Stomach smooth muscle (tissue), 2 donors: ENCODE measurements around the gene PLEKHA6.

ENCODE experiments used
- H3K27ac ChIP-seq: one replicate; pipeline ENCODE4 v1.7.0; 2013; ENCODE audit warnings: mild to moderate bottlenecking, low read length, inconsistent platforms
- H3K27me3 ChIP-seq, 2 donors: one replicate each; pipeline ENCODE4 v1.7.0; 2013; ENCODE audit warnings: low read length in 2 of 2; ENCODE audit not compliant: insufficient read depth in 2 of 2, control insufficient read depth in 1 of 2
- H3K36me3 ChIP-seq, 2 donors: one replicate each; pipeline ENCODE4 v1.7.0; 2013; ENCODE audit warnings: low read length in 2 of 2; ENCODE audit not compliant: control insufficient read depth in 2 of 2, insufficient read depth in 2 of 2
- H3K4me1 ChIP-seq: one replicate; pipeline ENCODE4 v1.7.0; 2013; ENCODE audit warnings: low read length; ENCODE audit not compliant: control insufficient read depth, insufficient read depth
- H3K4me3 ChIP-seq, 2 donors: one replicate each; pipeline ENCODE4 v1.7.0; 2013; ENCODE audit warnings: low read length in 2 of 2
- H3K9ac ChIP-seq, 2 donors: one replicate each; pipeline ENCODE4 v1.7.0; 2013; ENCODE audit warnings: low read length in 2 of 2, mild to moderate bottlenecking in 1 of 2
- H3K9me3 ChIP-seq, 2 donors: one replicate each; pipeline ENCODE4 v1.7.0; 2013; ENCODE audit warnings: low read length in 2 of 2; ENCODE audit not compliant: control insufficient read depth in 2 of 2
- donor health status: healthy.
- donor health status: Pancreatic carcinoma.

Gene PLEKHA6

DNA sequence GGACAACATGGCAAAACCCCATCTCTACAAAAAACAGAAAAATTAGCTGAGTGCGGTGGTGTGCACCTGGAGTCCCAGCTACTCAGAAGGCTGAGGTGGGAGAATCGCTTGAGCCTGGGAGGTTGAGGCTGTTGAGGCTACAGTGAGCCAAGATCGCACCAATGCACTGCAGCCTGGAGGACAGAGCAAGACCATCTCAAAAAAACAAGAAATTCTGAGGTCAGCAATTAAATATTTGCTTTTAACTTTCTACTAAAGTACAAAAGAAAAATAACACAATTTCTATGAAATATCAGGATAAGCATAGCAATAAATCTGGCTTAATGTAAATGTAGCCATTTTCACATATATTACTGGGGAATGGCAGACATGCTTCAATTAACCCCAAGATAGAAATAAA, 42.0 kb upstream of the PLEKHA6 start:
- Histone ChIP-seq H3K4me1 (peaks cover 7% of the 10 kb centered on the region), H3K4me3 (no peak overlapping the region), H3K9me3 (no peaks in the 10 kb centered on the region), H3K9ac (no peak overlapping the region), H3K27me3 (no peaks in the 10 kb centered on the region), H3K27ac (no peak overlapping the region), H3K36me3 (peaks cover 23 to 48% of the 10 kb centered on the region in 2 donors)

- Histone ChIP-seq H3K4me1 (peaks cover 2% of the 10 kb centered on the region), H3K4me3 (no peak overlapping the region), H3K36me3 (peaks cover 23 to 47% of the 10 kb centered on the region in 2 donors), H3K27me3 (no peaks in the 10 kb centered on the region), H3K27ac (no peak overlapping the region), H3K9me3 (no peaks in the 10 kb centered on the region), H3K9ac (no peak overlapping the region)
These were observed 41.3 kb upstream of the PLEKHA6 start for GRCh38 chr1:204400882-204401510.

- Histone ChIP-seq H3K4me3 (no peak overlapping the region), H3K4me1 (no peaks in the 10 kb centered on the region), H3K27ac (no peak overlapping the region), H3K36me3 (peaks cover 13 to 27% of the 10 kb centered on the region in 2 donors), H3K27me3 (no peaks in the 10 kb centered on the region), H3K9ac (no peak overlapping the region), H3K9me3 (no peaks in the 10 kb centered on the region)
These were observed 38.7 kb upstream of the PLEKHA6 start for GRCh38 chr1:204398197-204399125.

DNA sequence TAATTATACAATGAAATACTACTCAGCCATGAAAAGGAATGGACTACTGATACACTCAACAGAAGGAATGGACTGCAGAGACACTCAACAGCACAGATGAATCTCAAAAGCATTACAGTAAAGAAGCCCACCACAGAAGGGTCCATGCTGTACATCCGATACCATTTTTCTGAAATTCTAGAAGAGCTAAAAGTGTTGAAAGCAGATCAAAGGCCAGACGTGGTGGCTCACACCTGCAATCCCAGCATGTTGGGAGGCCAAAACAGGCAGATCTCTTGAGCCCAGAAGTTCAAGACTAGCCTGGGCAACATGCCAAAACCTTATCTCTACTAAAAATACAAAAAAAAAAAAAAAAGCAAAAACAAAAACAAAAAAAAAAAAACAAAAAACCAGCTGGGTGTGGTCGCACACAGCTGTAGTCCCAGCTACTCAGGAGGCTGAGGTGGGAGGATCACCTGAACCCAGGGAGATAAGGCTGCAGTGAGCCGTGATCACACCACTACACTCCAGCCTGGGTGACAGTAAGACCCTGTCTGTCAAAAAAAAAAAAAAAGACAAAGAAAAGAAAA, 36.4 kb upstream of the PLEKHA6 start:
- Histone ChIP-seq H3K9me3 (no peaks in the 10 kb centered on the region), H3K36me3 (peaks cover 7 to 12% of the 10 kb centered on the region in 2 donors), H3K27me3 (no peaks in the 10 kb centered on the region), H3K27ac (no peak overlapping the region), H3K4me3 (no peak overlapping the region), H3K4me1 (no peaks in the 10 kb centered on the region), H3K9ac (no peak overlapping the region)

DNA sequence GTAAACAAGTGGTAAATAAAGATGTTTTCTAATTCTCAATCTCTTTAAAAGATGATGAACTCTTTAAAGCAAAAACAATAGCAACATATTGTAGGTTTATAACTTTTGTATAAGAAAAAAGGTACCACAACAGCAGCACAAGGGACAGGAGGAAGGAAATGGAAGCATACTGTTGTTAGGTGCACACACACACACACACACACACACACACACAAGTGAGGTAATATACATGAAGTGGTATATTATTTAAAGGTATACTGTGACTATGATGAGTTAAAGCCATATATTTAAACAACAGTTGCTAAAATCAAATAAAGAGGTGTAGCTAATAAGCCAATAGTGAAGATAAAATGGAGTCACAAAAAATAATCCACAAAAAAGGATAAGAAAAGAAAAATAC, 31.9 kb upstream of the PLEKHA6 start:
- H3K9me3 ChIP-seq: no peaks in the 10 kb centered on the region
- no peak overlapping the region for H3K9ac ChIP-seq
- H3K36me3 ChIP-seq: no peaks in the 10 kb centered on the region
- no peak overlapping the region for H3K4me3 ChIP-seq
- no peak overlapping the region for H3K27ac ChIP-seq
- H3K27me3 ChIP-seq: peaks cover 0 to 3% of the 10 kb centered on the region in 2 donors
- H3K4me1 ChIP-seq: no peaks in the 10 kb centered on the region

DNA sequence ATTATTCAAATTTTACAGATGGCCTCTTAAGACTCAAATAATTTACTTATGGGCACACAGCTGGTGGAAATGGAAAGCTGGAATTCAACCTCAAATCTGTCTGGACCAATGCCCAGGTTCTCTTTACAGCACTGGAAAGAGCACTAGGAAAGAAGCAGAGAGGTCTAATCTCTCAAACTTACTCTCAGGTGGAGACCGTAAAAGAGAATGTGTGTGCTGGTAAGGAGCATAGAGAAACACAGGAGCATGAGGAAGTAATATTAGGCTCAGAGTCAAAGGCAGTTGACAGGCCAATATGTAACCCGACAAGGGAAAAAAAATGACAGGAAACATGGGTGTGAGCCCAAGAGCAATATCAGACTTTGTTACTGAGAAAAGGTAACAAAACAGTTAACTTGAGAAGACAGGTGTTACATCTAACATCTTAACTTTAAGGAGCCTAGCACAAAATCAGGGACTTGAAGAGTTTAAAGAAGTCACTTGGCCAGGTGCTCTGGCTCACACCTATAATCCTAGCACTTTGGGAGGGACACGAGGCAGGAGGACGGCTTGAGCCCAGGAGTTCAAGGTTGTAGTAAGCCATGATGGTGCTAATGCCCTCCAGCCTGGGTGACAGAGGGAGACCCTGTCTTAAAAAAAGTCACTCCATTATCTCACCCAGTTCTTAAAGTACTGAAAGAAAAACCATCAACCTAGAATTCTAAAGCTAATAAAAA, 31.2 kb upstream of the PLEKHA6 start:
- H3K27ac ChIP-seq: no peak overlapping the region
- H3K9ac ChIP-seq: no peak overlapping the region
- H3K4me3 ChIP-seq: no peak overlapping the region
- H3K9me3 ChIP-seq: no peaks in the 10 kb centered on the region
- peaks cover 0 to 5% of the 10 kb centered on the region in 2 donors for H3K27me3 ChIP-seq
- H3K36me3 ChIP-seq: no peaks in the 10 kb centered on the region
- H3K4me1 ChIP-seq: no peaks in the 10 kb centered on the region

GRCh38 chr1:204385727-204386126, 26.0 kb upstream of the PLEKHA6 start:
- H3K27me3 ChIP-seq: peaks cover 0 to 5% of the 10 kb centered on the region in 2 donors
- H3K4me1 ChIP-seq: peaks cover 9% of the 10 kb centered on the region
- H3K27ac ChIP-seq: no peak overlapping the region
- no peak overlapping the region for H3K4me3 ChIP-seq
- no peak overlapping the region for H3K9ac ChIP-seq
- H3K36me3 ChIP-seq: no peaks in the 10 kb centered on the region
- H3K9me3 ChIP-seq: no peaks in the 10 kb centered on the region

DNA sequence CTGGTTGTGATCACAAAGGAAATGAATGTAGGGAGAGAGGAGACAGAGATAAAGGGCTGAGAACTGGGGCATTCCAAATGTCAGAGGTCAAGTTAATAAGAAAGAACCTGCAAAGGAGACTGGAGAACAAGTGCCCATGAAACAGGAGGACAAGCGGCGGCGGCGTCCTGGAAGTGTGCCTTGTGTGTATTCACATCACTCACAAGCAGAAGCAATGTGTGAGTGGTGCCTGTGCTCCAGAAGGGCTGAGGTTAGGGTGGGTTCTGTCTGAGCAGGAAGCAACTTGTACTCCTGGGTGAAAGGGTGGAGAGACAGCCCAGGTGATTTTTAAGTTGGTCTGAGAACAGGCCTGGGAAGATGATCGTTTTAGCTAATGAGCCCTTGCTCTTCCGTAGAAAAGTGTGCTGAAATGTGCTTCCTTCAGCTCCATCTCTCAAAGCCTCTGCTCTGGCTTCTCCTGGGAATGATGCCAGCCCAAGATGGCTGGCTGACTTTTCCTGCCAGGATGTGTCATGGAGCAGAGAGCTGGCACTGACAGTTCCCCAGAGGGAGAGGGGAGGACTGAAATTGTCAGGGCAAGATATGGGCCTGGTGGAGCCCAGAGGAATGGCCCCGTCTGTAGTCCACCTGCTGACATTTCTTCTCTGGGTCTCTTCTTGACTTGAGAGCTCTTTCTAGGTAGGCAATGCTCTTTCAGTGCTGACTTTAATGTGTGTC, 25.1 kb upstream of the PLEKHA6 start:
- Histone ChIP-seq H3K4me1 (peaks cover 9% of the 10 kb centered on the region), H3K9me3 (no peaks in the 10 kb centered on the region), H3K27ac (no peak overlapping the region), H3K9ac (no peak overlapping the region), H3K4me3 (peak overlapping the region in 1 of 2 donors; percentile 1), H3K27me3 (peaks cover 0 to 6% of the 10 kb centered on the region in 2 donors), H3K36me3 (no peaks in the 10 kb centered on the region)

GRCh38 chr1:204383163-204383904, 23.6 kb upstream of the PLEKHA6 start:
- Histone ChIP-seq H3K9ac (no peak overlapping the region), H3K4me1 (peaks cover 11% of the 10 kb centered on the region), H3K4me3 (no peak overlapping the region), H3K36me3 (no peaks in the 10 kb centered on the region), H3K27me3 (peaks cover 2 to 16% of the 10 kb centered on the region in 2 donors), H3K9me3 (no peaks in the 10 kb centered on the region), H3K27ac (no peak overlapping the region)
